HL-60 (cell line): ENCODE data around the gene SLC35F5.
"Not testable (repeated sequence)": the region's sequence is repeated elsewhere in the genome, so short reads cannot be mapped to it uniquely, and the experiment has no call there.

Experiments used
- DNase-seq, 2 experiments: peaks; one replicate each; pipeline ENCODE4 v3.0.0-alpha.2; 2010 to 2020; ENCODE audit warnings: low read depth in 1 of 2, low spot score in 1 of 2
- H3K27ac ChIP-seq: fragments of 250-450 bp; sonication (Bioruptor Pico); replicated peaks from 2 replicates; pipeline ENCODE4 v1.5.1; 2020; ENCODE audit warnings: mild to moderate bottlenecking, moderate library complexity
- H3K27me3 ChIP-seq: fragments of 250-450 bp; sonication (Bioruptor Pico); 2 replicates; pipeline ENCODE4 v1.5.1; 2021; ENCODE audit warnings: mild to moderate bottlenecking, moderate library complexity; ENCODE audit not compliant: insufficient read depth, poor library complexity, severe bottlenecking
- H3K4me3 ChIP-seq: replicated peaks from 2 replicates; pipeline ENCODE4 v1.5.1; 2011; ENCODE audit warnings: mild to moderate bottlenecking, control low read depth, low read length; ENCODE audit not compliant: insufficient read depth
- GABPA ChIP-seq: IDR thresholded peaks from 2 replicates; pipeline ENCODE4 v1.6.1; 2012; ENCODE audit warnings: low read depth
- POLR2AphosphoS5 ChIP-seq: IDR thresholded peaks from 2 replicates; pipeline ENCODE4 v1.6.1; 2012; ENCODE audit warnings: low read depth
- SPI1 ChIP-seq: IDR thresholded peaks from 2 replicates; pipeline ENCODE4 v1.6.1; 2012; ENCODE audit warnings: low read depth, mild to moderate bottlenecking, borderline replicate concordance
- TF ChIP-seq, protein P1 (sequence below): IDR thresholded peaks from one replicate; pipeline ENCODE4 v1.5.1; 2011; ENCODE audit warnings: low read length, control low read depth, inconsistent platforms; ENCODE audit not compliant: insufficient read depth
- TF ChIP-seq, protein P2 (sequence below): IDR thresholded peaks from 2 replicates; pipeline ENCODE4 v1.6.1; 2012; ENCODE audit warnings: low read depth; ENCODE audit not compliant: insufficient replicate concordance

SLC35F5 gene

DNA sequence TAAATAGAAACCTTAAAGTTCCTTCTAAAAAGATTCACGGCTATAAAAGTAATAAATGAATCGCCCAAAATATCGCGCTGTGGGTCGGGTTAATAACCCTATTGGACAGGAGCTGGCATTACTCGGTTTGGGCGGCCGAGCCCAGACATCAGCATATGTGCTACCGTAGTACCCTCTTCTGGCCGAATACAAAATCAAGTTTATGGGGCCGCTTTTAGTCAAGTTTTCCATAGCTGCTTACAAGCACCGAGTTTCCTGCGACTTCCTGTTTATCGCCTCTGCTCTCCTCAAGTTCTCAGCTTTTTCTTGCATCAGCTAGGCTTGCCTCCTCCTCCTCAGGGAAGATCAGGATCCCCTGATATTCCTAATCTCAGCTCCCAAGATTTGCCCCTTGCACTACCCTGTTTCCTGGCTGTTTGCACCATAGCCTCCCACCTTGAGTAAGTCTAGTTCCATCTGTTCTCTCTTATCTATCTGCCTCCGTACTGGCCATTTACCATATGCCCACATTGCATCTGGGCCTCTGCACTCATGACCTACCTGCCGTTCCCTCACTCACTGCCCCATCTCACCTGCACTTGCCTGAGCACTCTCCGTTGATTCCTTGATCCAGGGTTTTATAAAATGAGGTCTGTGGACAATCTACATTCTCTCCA, 56.1 kb downstream of the SLC35F5 start:
- H3K4me3 ChIP-seq: peak overlapping the region; percentile 26

DNA sequence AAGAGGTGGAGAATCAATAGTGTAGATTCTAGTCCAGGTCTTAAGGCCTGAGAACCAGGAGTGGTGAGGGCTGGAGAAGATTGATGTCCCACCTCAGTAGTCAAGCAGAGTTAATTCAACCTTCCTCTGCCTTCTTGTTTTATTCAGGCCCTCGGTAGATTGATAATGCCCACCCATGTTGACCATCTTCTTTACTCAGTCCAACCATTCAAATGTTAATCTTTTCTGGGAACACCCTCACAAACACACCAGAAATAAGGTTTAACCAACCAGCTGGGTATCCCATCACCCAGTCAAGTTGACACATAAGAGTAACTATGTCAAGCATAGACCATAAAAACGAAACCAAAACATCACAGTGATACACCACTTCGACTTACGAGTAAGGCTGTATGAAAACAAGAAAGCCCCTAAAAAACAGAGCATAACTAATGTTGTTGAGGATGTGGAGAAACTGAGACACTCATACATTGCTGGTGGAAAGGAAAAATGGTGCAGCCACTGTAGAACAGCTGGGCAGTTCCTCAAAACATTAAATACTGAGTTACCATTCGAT, 57.5 kb downstream of the SLC35F5 start:
- TF ChIP-seq GABPA: no peak
- TF ChIP-seq, protein P1, sequence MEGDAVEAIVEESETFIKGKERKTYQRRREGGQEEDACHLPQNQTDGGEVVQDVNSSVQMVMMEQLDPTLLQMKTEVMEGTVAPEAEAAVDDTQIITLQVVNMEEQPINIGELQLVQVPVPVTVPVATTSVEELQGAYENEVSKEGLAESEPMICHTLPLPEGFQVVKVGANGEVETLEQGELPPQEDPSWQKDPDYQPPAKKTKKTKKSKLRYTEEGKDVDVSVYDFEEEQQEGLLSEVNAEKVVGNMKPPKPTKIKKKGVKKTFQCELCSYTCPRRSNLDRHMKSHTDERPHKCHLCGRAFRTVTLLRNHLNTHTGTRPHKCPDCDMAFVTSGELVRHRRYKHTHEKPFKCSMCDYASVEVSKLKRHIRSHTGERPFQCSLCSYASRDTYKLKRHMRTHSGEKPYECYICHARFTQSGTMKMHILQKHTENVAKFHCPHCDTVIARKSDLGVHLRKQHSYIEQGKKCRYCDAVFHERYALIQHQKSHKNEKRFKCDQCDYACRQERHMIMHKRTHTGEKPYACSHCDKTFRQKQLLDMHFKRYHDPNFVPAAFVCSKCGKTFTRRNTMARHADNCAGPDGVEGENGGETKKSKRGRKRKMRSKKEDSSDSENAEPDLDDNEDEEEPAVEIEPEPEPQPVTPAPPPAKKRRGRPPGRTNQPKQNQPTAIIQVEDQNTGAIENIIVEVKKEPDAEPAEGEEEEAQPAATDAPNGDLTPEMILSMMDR: no peak
- peak; percentile 18; the same call in 1 of the 2 replicates for TF ChIP-seq SPI1
- Histone ChIP-seq H3K27me3 (no peaks in the 10 kb centered on the region), H3K27ac (no peak overlapping the region), H3K4me3 (no peak overlapping the region)
- DNase-seq: no peak

More for the DNA sequence above, 56.1 kb downstream of the SLC35F5 start:
- TF ChIP-seq POLR2AphosphoS5 (no peak; the same call in 1 of the 2 replicates), SPI1 (peak; percentile 90)
- TF ChIP-seq, protein P1: peak; percentile 30
- Histone ChIP-seq H3K27ac (peak overlapping the region; percentile 56), H3K27me3 (no peaks in the 10 kb centered on the region)
- peak; percentile 67 to 88 for DNase-seq

DNA sequence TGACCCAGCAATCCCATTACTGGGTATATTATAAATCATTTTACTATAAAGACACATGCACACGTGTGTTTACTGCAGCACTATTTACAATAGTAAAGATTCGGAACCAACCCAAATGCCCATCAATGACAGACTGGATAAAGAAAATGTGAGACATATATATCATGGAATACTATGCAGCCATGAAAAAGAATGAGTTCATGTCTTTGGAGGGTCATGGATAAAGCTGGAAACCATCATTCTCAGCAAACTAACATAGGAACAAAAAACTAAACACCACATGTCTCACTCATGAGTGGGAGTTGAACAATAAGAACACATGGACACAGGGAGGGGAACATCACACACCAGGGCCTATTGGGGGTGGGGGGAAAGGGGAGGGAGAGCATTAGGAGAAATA, 58.2 kb downstream of the SLC35F5 start:
- not testable (repeated sequence) for DNase-seq, H3K27me3 ChIP-seq, H3K4me3 ChIP-seq, H3K27ac ChIP-seq

DNA sequence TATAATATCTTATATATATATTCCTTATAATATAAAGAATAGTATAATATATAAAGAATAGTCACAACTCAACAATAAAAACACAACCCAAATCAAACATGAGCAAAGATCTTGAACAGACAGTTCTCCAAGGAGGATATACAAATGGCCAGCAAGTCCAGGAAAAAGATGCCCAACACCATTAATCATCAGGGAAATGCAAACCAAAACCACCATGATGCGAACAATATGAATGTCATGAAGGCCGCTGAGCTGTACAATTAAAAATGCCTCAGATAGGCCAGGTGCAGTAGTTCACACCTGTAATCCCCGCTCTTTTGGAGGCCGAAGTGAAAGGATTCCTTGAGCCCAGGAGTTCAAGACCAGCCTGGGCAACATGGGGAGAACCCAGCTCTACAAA, 58.9 kb downstream of the SLC35F5 start:
- Histone ChIP-seq H3K27ac (no peak overlapping the region), H3K4me3 (no peak overlapping the region), H3K27me3 (no peaks in the 10 kb centered on the region)
- TF ChIP-seq GABPA (no peak), POLR2AphosphoS5 (no peak), SPI1 (no peak)
- TF ChIP-seq, protein P2, sequence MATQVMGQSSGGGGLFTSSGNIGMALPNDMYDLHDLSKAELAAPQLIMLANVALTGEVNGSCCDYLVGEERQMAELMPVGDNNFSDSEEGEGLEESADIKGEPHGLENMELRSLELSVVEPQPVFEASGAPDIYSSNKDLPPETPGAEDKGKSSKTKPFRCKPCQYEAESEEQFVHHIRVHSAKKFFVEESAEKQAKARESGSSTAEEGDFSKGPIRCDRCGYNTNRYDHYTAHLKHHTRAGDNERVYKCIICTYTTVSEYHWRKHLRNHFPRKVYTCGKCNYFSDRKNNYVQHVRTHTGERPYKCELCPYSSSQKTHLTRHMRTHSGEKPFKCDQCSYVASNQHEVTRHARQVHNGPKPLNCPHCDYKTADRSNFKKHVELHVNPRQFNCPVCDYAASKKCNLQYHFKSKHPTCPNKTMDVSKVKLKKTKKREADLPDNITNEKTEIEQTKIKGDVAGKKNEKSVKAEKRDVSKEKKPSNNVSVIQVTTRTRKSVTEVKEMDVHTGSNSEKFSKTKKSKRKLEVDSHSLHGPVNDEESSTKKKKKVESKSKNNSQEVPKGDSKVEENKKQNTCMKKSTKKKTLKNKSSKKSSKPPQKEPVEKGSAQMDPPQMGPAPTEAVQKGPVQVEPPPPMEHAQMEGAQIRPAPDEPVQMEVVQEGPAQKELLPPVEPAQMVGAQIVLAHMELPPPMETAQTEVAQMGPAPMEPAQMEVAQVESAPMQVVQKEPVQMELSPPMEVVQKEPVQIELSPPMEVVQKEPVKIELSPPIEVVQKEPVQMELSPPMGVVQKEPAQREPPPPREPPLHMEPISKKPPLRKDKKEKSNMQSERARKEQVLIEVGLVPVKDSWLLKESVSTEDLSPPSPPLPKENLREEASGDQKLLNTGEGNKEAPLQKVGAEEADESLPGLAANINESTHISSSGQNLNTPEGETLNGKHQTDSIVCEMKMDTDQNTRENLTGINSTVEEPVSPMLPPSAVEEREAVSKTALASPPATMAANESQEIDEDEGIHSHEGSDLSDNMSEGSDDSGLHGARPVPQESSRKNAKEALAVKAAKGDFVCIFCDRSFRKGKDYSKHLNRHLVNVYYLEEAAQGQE: no peak
- TF ChIP-seq, protein P1: no peak
- no peak for DNase-seq

DNA sequence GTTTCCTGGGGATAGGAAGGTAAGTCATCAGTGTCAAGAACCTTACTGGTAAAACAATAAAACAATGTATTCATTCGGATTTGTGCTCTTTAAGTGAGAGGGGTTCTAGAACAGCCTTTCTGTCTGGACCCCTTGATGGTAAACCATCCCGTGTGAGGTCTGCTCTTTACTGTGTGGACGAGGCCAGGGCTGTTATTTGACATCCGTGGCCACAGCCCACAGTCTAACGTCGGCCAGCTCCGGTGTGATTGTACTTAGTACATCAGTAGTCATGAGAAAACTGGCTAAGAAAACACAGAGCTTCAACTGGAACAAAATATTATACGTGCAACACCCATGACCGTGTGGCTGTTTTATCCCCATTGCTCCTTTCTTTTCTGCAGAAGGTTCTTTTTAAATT, 62.0 kb downstream of the SLC35F5 start:
- DNase-seq: no peak
- Histone ChIP-seq H3K27me3 (no peaks in the 10 kb centered on the region), H3K4me3 (no peak overlapping the region), H3K27ac (peak overlapping the region; percentile 73)
- TF ChIP-seq SPI1 (no peak), GABPA (no peak), POLR2AphosphoS5 (no peak)
- TF ChIP-seq, protein P2: no peak
- TF ChIP-seq, protein P1: no peak
